Ishikawa (cell line): Measurements from ENCODE around the gene RBL1.

ENCODE experiments used
- CREB1 ChIP-seq: IDR thresholded peaks from 2 replicates; pipeline ENCODE4 v1.6.1; 2012; ENCODE audit warnings: low read depth
- EGR1 ChIP-seq: IDR thresholded peaks from 2 replicates; pipeline ENCODE4 v1.6.1; 2012
- EP300 ChIP-seq: IDR thresholded peaks from 2 replicates; pipeline ENCODE4 v1.6.1; 2012; ENCODE audit warnings: borderline replicate concordance
- FOXM1 ChIP-seq: IDR thresholded peaks from 2 replicates; pipeline ENCODE4 v1.6.1; 2012; ENCODE audit warnings: low read depth, borderline replicate concordance
- RAD21 ChIP-seq: IDR thresholded peaks from 2 replicates; pipeline ENCODE4 v1.6.1; 2012; ENCODE audit warnings: low read depth
- TAF1 ChIP-seq: IDR thresholded peaks from 2 replicates; pipeline ENCODE4 v1.6.1; 2012; ENCODE audit warnings: low read depth, mild to moderate bottlenecking
- TCF12 ChIP-seq: IDR thresholded peaks from 2 replicates; pipeline ENCODE4 v1.6.1; 2012; ENCODE audit warnings: low read depth
- TEAD4 ChIP-seq: IDR thresholded peaks from 2 replicates; pipeline ENCODE4 v1.6.1; 2012
- YY1 ChIP-seq: IDR thresholded peaks from 2 replicates; pipeline ENCODE4 v1.6.1; 2012; ENCODE audit warnings: low read depth
- TF ChIP-seq, protein P1 (sequence below): IDR thresholded peaks from 2 replicates; pipeline ENCODE4 v1.6.1; 2012
- TF ChIP-seq, protein P2 (sequence below): IDR thresholded peaks from 2 replicates; pipeline ENCODE4 v1.6.1; 2012
- TF ChIP-seq, protein P3 (sequence below): IDR thresholded peaks from 2 replicates; pipeline ENCODE4 v1.6.1; 2012; ENCODE audit warnings: low read depth, mild to moderate bottlenecking

DNA sequence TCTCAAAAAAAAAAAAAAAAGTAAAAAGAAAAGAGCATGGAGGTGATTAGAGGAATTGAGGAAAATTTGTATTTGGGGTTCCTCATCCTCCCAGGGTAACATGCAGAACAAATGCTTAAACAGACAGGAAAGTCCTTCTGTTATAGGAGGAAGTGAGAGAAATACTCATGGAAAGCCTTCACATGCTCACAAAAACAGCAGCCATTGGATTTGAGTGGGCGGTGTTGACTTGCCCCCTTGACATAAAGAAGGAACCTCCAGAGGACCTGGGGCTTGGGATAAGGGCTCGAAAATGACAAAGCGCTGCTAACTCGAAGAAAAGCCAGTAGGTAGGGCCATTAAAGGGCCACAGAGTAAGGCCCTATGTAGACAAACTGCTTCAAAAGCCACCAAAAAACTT lies 126.7 kb downstream of the RBL1 start:
- no peak for TF ChIP-seq FOXM1
- TF ChIP-seq TAF1, result no peak
- TF ChIP-seq EP300, result no peak
- no peak for TF ChIP-seq RAD21
- no peak for TF ChIP-seq EGR1
- TF ChIP-seq TCF12, result no peak
- no peak for TF ChIP-seq CREB1
- TF ChIP-seq, protein P1, sequence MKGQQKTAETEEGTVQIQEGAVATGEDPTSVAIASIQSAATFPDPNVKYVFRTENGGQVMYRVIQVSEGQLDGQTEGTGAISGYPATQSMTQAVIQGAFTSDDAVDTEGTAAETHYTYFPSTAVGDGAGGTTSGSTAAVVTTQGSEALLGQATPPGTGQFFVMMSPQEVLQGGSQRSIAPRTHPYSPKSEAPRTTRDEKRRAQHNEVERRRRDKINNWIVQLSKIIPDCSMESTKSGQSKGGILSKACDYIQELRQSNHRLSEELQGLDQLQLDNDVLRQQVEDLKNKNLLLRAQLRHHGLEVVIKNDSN, result no peak
- TF ChIP-seq YY1, result no peak
- TF ChIP-seq, protein P2, sequence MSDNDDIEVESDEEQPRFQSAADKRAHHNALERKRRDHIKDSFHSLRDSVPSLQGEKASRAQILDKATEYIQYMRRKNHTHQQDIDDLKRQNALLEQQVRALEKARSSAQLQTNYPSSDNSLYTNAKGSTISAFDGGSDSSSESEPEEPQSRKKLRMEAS, result no peak
- TF ChIP-seq, protein P3, sequence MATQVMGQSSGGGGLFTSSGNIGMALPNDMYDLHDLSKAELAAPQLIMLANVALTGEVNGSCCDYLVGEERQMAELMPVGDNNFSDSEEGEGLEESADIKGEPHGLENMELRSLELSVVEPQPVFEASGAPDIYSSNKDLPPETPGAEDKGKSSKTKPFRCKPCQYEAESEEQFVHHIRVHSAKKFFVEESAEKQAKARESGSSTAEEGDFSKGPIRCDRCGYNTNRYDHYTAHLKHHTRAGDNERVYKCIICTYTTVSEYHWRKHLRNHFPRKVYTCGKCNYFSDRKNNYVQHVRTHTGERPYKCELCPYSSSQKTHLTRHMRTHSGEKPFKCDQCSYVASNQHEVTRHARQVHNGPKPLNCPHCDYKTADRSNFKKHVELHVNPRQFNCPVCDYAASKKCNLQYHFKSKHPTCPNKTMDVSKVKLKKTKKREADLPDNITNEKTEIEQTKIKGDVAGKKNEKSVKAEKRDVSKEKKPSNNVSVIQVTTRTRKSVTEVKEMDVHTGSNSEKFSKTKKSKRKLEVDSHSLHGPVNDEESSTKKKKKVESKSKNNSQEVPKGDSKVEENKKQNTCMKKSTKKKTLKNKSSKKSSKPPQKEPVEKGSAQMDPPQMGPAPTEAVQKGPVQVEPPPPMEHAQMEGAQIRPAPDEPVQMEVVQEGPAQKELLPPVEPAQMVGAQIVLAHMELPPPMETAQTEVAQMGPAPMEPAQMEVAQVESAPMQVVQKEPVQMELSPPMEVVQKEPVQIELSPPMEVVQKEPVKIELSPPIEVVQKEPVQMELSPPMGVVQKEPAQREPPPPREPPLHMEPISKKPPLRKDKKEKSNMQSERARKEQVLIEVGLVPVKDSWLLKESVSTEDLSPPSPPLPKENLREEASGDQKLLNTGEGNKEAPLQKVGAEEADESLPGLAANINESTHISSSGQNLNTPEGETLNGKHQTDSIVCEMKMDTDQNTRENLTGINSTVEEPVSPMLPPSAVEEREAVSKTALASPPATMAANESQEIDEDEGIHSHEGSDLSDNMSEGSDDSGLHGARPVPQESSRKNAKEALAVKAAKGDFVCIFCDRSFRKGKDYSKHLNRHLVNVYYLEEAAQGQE, result no peak
- TF ChIP-seq TEAD4, result no peak
